H1 (cell line): Measurements from ENCODE around the gene DIAPH1. TPM values are rescaled to one million over a fixed set of nuclear protein-coding genes. Genes with fewer than 3 reads are reported as not detected.

Experiments used
- BCL11A ChIP-seq, 2 experiments: IDR thresholded peaks; one replicate each; pipeline ENCODE4 v1.6.1; 2011; ENCODE audit warnings: low read depth in 2 of 2, low read length in 2 of 2, mild to moderate bottlenecking in 2 of 2
- CBX5 ChIP-seq: fragments of 300-800, 300-1000 bp; sonication (generic); IDR thresholded peaks from 2 replicates; pipeline ENCODE4 v1.7.1; 2016; ENCODE audit warnings: antibody characterized with exemption, low read length, low read depth
- CREB1 ChIP-seq: IDR thresholded peaks from 2 replicates; pipeline ENCODE4 v1.6.1; 2012; ENCODE audit warnings: inconsistent platforms
- CTBP2 ChIP-seq: IDR thresholded peaks from 2 replicates; pipeline ENCODE4 v1.7.0; 2011; ENCODE audit warnings: borderline replicate concordance, mild to moderate bottlenecking, moderate library complexity, mixed read lengths, low read length; ENCODE audit not compliant: insufficient read depth, insufficient read length
- FOSL1 ChIP-seq: IDR thresholded peaks from 2 replicates; pipeline ENCODE4 v1.6.1; 2011; ENCODE audit warnings: mild to moderate bottlenecking, low read depth, low read length, moderate library complexity; ENCODE audit not compliant: insufficient read depth
- GTF2F1 ChIP-seq: IDR thresholded peaks from 2 replicates; pipeline ENCODE4 v1.6.1; 2012; ENCODE audit warnings: low read depth, low read length, improper control_type of control experiment, borderline replicate concordance
- HDAC2 ChIP-seq, 2 experiments: fragments of 300-600 bp in 1 of 2; sonication (generic) in 1 of 2; IDR thresholded peaks; 2 replicates each; pipeline ENCODE4 v1.6.1; 2011 to 2012; ENCODE audit warnings: low read depth in 2 of 2, low read length in 2 of 2, mild to moderate bottlenecking in 2 of 2, moderate library complexity in 2 of 2, borderline replicate concordance in 1 of 2, inconsistent platforms in 1 of 2
- HDAC6 ChIP-seq: IDR thresholded peaks from one replicate; pipeline ENCODE4 v1.7.1; 2012; ENCODE audit warnings: low read depth, mild to moderate bottlenecking, inconsistent platforms, low read length, moderate library complexity
- JUND ChIP-seq: IDR thresholded peaks from 2 replicates; pipeline ENCODE4 v1.6.1; 2011; ENCODE audit warnings: mild to moderate bottlenecking, improper control_type of control experiment, low read length
- KDM1A ChIP-seq: fragments of 200-600, 300-600 bp; sonication (generic); IDR thresholded peaks from 2 replicates; pipeline ENCODE4 v1.7.1; 2016; ENCODE audit warnings: mild to moderate bottlenecking, low read length, borderline replicate concordance
- KDM4A ChIP-seq: IDR thresholded peaks from one replicate; pipeline ENCODE4 v1.7.1; 2012; ENCODE audit warnings: low read depth, mild to moderate bottlenecking, moderate library complexity, low read length, inconsistent platforms; ENCODE audit not compliant: severe bottlenecking
- POLR2A ChIP-seq, 2 experiments: IDR thresholded peaks; 1 replicate in 1 of 2; 2 replicates in 1 of 2; pipeline ENCODE4 v1.6.1; 2011; ENCODE audit warnings: low read depth in 2 of 2, low read length in 2 of 2, mild to moderate bottlenecking in 2 of 2; ENCODE audit errors: control extremely low read depth in 1 of 2
- POLR2AphosphoS5 ChIP-seq: IDR thresholded peaks from 2 replicates; pipeline ENCODE4 v1.6.1; 2011; ENCODE audit warnings: low read depth, low read length
- RBBP5 ChIP-seq: IDR thresholded peaks from 2 replicates; pipeline ENCODE4 v1.7.1; 2012; ENCODE audit warnings: low read depth, mild to moderate bottlenecking, inconsistent platforms, low read length, moderate library complexity, borderline replicate concordance
- RFX5 ChIP-seq: IDR thresholded peaks from 2 replicates; pipeline ENCODE4 v1.6.1; 2011; ENCODE audit warnings: low read depth, low read length, improper control_type of control experiment, borderline replicate concordance
- SAP30 ChIP-seq: fragments of 300-600 bp; sonication (generic); IDR thresholded peaks from 2 replicates; pipeline ENCODE4 v1.7.1; 2012; ENCODE audit warnings: low read length, moderate library complexity, mild to moderate bottlenecking, inconsistent platforms; ENCODE audit not compliant: insufficient read depth, insufficient replicate concordance
- SIX5 ChIP-seq: IDR thresholded peaks from 2 replicates; pipeline ENCODE4 v1.6.1; 2011; ENCODE audit warnings: mild to moderate bottlenecking, low read depth, low read length
- TEAD4 ChIP-seq: IDR thresholded peaks from 2 replicates; pipeline ENCODE4 v1.6.1; 2012; ENCODE audit warnings: low read depth, low read length, inconsistent platforms, mixed read lengths
- polyA plus RNA-seq, 7 experiments: library from polyadenylated mRNA; depleted of rRNA in 3 of 7; stranded (reverse) in 5 of 7; unstranded in 2 of 7; fragments of >200 nt in 5 of 7; fragments of 200-250 nt in 2 of 7; gene quantifications; 1 replicate in 5 of 7; 2 replicates in 1 of 7; 4 replicates in 1 of 7; pipeline versions ENCODE4 v1.2.1 to v1.2.3, GENCODE V29; 2011 to 2013; ENCODE audit warnings: missing spikeins in 2 of 7, mixed read lengths in 2 of 7
- total RNA-seq: library from RNA; stranded (reverse); fragmentation: NEBNext Ultra II Directional; extraction: Animal tissue kit (Norgen Biotek cat#: 25700); gene quantifications from 2 replicates; pipeline ENCODE4 v1.2.1, GENCODE V29; 2021
- TF ChIP-seq, protein P1 (sequence below): IDR thresholded peaks from 2 replicates; pipeline ENCODE4 v1.6.1; 2012; ENCODE audit warnings: inconsistent platforms
- TF ChIP-seq, protein P2 (sequence below): IDR thresholded peaks from 2 replicates; pipeline ENCODE4 v1.6.1; 2011; ENCODE audit warnings: low read depth, mild to moderate bottlenecking, low read length; ENCODE audit not compliant: insufficient read depth
- TF ChIP-seq, protein P3 (sequence below): IDR thresholded peaks from 2 replicates; pipeline ENCODE4 v1.6.1; 2012; ENCODE audit warnings: low read length, inconsistent platforms

The DIAPH1 gene
- total and polyA plus RNA-seq, 2 of the 8 experiments (the other 6 are each of a cell fraction or from before 2014, with no cell fraction given) = 61.2 to 114 TPM

DNA sequence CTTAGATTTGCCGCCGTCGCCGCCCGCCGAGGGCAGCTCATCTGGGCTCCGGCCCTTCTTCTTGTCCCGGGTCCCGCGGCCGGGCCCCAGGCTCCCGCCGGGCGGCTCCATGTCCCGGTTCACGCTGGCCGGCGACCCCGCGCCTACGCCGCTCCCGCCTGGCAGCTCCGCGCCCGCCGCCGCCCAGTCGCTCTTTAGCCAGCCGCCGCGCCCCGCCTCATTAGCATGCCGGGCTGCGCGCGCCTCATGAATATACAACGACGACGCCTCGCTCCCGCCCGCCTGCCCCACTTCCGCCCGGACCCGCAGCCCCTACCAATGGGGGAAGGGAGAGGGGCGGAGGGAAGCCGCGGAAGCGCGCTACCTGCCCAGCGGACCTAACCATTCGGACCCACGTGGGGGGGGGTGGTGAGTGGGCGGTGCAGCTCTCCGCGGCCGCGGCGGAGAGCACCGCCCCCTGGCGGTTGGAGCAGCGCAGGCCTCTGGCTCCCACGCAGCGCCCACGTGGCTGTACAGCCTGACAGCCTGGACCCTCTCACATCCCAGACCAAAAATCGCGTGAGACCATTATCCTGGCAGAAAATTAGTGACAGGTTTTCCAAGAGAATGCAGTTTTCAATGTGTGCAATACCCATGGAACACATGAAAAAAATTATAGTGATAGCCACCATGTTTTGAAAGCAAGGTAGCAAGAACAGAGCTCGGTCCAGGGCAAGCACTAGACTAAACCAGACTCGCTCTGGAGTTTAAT, at the start of gene DIAPH1 (continued):
- TF ChIP-seq, protein P1, sequence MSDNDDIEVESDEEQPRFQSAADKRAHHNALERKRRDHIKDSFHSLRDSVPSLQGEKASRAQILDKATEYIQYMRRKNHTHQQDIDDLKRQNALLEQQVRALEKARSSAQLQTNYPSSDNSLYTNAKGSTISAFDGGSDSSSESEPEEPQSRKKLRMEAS = peak; percentile 96
- TF ChIP-seq SIX5 (peak; percentile 41; the same call in 1 of the 2 replicates), CBX5 (no peak), RBBP5 (no peak; the same call in 1 of the 2 replicates), JUND (peak; percentile 88), POLR2A (IDR thresholded peaks at IDR 0.05; ENCODE audit: control extremely low read depth in 1 of 2, low read depth in 2 of 2, low read length in 2 of 2) (peak in 1 of 2 experiments; percentile 74; a peak in 1 of 3 replicates), POLR2AphosphoS5 (peak; percentile 37; the same call in 1 of the 2 replicates), HDAC6 (no peak), KDM4A (no peak), CTBP2 (peak; percentile 91), CREB1 (peak; percentile 67; the same call in 1 of the 2 replicates), KDM1A (peak; percentile 33; the same call in 1 of the 2 replicates), GTF2F1 (no peak; the same call in 1 of the 2 replicates), HDAC2 (IDR thresholded peaks at IDR 0.05; ENCODE audit: borderline replicate concordance in 1 of 2, low read depth in 2 of 2, low read length in 2 of 2) (peak; percentile 8 to 96; a peak in 3 of 4 replicates), SAP30 (no peak), RFX5 (no peak), BCL11A (IDR thresholded peaks at IDR 0.05; ENCODE audit: low read depth in 2 of 2, low read length in 2 of 2) (no peak), TEAD4 (no peak), FOSL1 (no peak)
- TF ChIP-seq, protein P2, sequence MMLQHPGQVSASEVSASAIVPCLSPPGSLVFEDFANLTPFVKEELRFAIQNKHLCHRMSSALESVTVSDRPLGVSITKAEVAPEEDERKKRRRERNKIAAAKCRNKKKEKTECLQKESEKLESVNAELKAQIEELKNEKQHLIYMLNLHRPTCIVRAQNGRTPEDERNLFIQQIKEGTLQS = peak; percentile 54; the same call in 1 of the 2 replicates
- TF ChIP-seq, protein P3, sequence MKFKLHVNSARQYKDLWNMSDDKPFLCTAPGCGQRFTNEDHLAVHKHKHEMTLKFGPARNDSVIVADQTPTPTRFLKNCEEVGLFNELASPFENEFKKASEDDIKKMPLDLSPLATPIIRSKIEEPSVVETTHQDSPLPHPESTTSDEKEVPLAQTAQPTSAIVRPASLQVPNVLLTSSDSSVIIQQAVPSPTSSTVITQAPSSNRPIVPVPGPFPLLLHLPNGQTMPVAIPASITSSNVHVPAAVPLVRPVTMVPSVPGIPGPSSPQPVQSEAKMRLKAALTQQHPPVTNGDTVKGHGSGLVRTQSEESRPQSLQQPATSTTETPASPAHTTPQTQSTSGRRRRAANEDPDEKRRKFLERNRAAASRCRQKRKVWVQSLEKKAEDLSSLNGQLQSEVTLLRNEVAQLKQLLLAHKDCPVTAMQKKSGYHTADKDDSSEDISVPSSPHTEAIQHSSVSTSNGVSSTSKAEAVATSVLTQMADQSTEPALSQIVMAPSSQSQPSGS = no peak
